NCI-H82 treated with DMSO at 0.1 percent for 48 hours (cell line): ENCODE data around the gene SLC29A1.

Source experiments
- DNase-seq: peaks from one replicate; lab custom pipeline; 2025; ENCODE audit not compliant: unreplicated experiment; lab: John Stamatoyannopoulos, UW

The SLC29A1 gene

GRCh38 chr6:44277763-44278162, 54.4 kb downstream of the SLC29A1 start:
- no peak for DNase-seq

DNA sequence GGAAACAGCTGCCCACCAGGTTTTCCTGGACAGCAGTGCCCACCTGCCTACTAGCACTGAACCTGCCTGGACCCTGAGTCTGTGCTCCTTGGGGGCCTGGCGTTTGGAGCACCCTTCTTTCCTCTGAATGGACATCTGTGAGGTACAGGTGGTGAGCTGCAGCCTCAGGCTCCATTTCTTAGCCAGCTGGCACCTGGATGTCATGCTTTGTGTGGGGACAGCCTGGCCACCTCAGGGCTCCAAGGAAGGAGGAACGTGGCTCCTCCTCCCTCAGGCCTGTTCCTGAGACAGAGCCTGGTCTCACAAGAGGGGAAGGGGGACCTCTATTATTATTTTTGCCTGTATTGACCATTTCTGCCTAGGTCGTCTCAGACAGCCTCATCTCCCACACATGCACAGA, 54.9 kb downstream of the SLC29A1 start:
- no peak for DNase-seq

GRCh38 chr6:44278774-44279697, 55.6 kb downstream of the SLC29A1 start:
- DNase-seq: no peak
